PC-3 (cell line): Measurements from ENCODE around the gene ARNT2. TPM values are rescaled to one million over a fixed set of nuclear protein-coding genes. Genes with fewer than 3 reads are reported as not detected.

Source experiments
- ATAC-seq: fragments of 200-7000 bp; cut with Tn5 transposase; 2 replicates; pipeline ENCODE4 v1.9.1; 2020; ENCODE audit warnings: mild to moderate bottlenecking, moderate library complexity
- BruUV-seq: library from RNA; stranded (reverse); fragments of 400-500 nt; replicated peaks from 2 replicates; lab custom pipeline; 2021; lab: Mats Ljungman, UMichigan
- CTCF ChIA-PET: fragments of 300-600 bp; sonication (Branson Sonifier 250); formaldehyde crosslinking; loops from one replicate; lab custom pipeline; 2022; ENCODE audit warnings: antibody characterized with exemption; lab: Charles Lee
- POLR2A ChIA-PET: fragments of 300-600 bp; sonication (Branson Sonifier 250); formaldehyde crosslinking; loops from one replicate; lab custom pipeline; 2022; ENCODE audit warnings: antibody characterized with exemption; ENCODE audit not compliant: unreplicated experiment; lab: Charles Lee
- DNase-seq: peaks from one replicate; pipeline ENCODE4 v3.0.0-alpha.2; 2015
- H2AFZ ChIP-seq: fragments of 300-600 bp; sonication (generic); 2 replicates; pipeline ENCODE4 v1.6.0; 2016; ENCODE audit warnings: antibody characterized with exemption, low read length
- H3F3A ChIP-seq: fragments of 300-600 bp; sonication (generic); one replicate; pipeline ENCODE4 v1.6.0; 2017; ENCODE audit warnings: antibody characterized with exemption, low read length, control low read depth, mild to moderate bottlenecking; ENCODE audit not compliant: unreplicated experiment
- H3K27ac ChIP-seq: fragments of 300-600 bp; sonication (generic); 2 replicates; pipeline ENCODE4 v1.5.1; 2016; ENCODE audit warnings: mild to moderate bottlenecking, low read length
- H3K27me3 ChIP-seq: fragments of 300-600 bp; sonication (generic); 2 replicates; pipeline ENCODE4 v1.6.1; 2016; ENCODE audit warnings: low read length, mixed read lengths
- H3K36me3 ChIP-seq: fragments of 300-600 bp; sonication (generic); 2 replicates; pipeline ENCODE4 v1.6.1; 2016; ENCODE audit warnings: low read depth, mixed run types, low read length, mixed read lengths
- H3K4me1 ChIP-seq: fragments of 300-600 bp; sonication (generic); 2 replicates; pipeline ENCODE4 v1.5.1; 2016; ENCODE audit warnings: low read length; ENCODE audit not compliant: insufficient read depth
- H3K4me2 ChIP-seq: fragments of 300-600 bp; sonication (generic); 2 replicates; pipeline ENCODE4 v1.6.0; 2016; ENCODE audit warnings: low read length
- H3K4me3 ChIP-seq: fragments of 300-600 bp; sonication (generic); 2 replicates; pipeline ENCODE4 v1.5.1; 2016; ENCODE audit warnings: mild to moderate bottlenecking, low read length, mixed read lengths
- H3K79me2 ChIP-seq: fragments of 300-600 bp; sonication (generic); 2 replicates; pipeline ENCODE4 v1.6.1; 2017; ENCODE audit warnings: low read length, mixed read lengths
- H3K9ac ChIP-seq: fragments of 300-600 bp; sonication (generic); 2 replicates; pipeline ENCODE4 v1.6.0; 2016; ENCODE audit warnings: mild to moderate bottlenecking, low read length
- H3K9me2 ChIP-seq: fragments of 300-600 bp; sonication (generic); replicated peaks from 2 replicates; pipeline ENCODE4 v1.6.1; 2016; ENCODE audit warnings: mixed run types, low read length, mixed read lengths
- H3K9me3 ChIP-seq: fragments of 300-600 bp; sonication (generic); 2 replicates; pipeline ENCODE4 v1.6.1; 2016; ENCODE audit warnings: low read length, mixed read lengths
- H4K20me1 ChIP-seq: fragments of 300-600 bp; sonication (generic); 2 replicates; pipeline ENCODE4 v1.6.1; 2016; ENCODE audit warnings: low read length, mixed read lengths
- CTCF ChIP-seq: fragments of 300-600 bp; sonication (generic); conservative IDR thresholded peaks from 2 replicates; pipeline ENCODE4 v1.5.1; 2017; ENCODE audit warnings: antibody characterized with exemption, low read depth, mild to moderate bottlenecking, low read length
- EZH2 ChIP-seq: fragments of 300-600 bp; sonication (generic); IDR thresholded peaks from one replicate; pipeline ENCODE4 v1.6.1; 2017; ENCODE audit warnings: antibody characterized with exemption, mild to moderate bottlenecking, low read length; ENCODE audit not compliant: unreplicated experiment
- EZH2phosphoT487 ChIP-seq: fragments of 300-600 bp; sonication (generic); IDR thresholded peaks from 2 replicates; pipeline ENCODE4 v1.6.1; 2018; ENCODE audit warnings: mild to moderate bottlenecking, antibody characterized with exemption, low read length, borderline replicate concordance
- intact Hi-C: fragments of 100-400 bp; cut with micrococcal nuclease; formaldehyde crosslinking; loops from 2 replicates; pipeline ENCODE4 v1.9.0; 2023
- total RNA-seq: library from RNA; depleted of rRNA; stranded (reverse); fragments of >200 nt; gene quantifications from 2 replicates; pipeline ENCODE4 v1.2.3, GENCODE V29; 2014

The ARNT2 gene
- total RNA-seq, 1 experiment from 2014 or later = 0.11 TPM

GRCh38 chr15:80594091-80594889, 190.1 kb downstream of the ARNT2 start:
- Histone ChIP-seq H3K4me3 (no peak overlapping the region), H3K79me2 (no peaks in the 10 kb centered on the region), H4K20me1 (no peaks in the 10 kb centered on the region), H3K9me2 (no peaks in the 10 kb centered on the region), H3K27me3 (no peaks in the 10 kb centered on the region), H3K36me3 (no peaks in the 10 kb centered on the region), H3K4me1 (peaks cover 40% of the 10 kb centered on the region), H3K4me2 (no peak overlapping the region), H3K27ac (no peak overlapping the region), H3K9ac (no peak overlapping the region), H3K9me3 (no peaks in the 10 kb centered on the region), H3F3A (no peaks in the 10 kb centered on the region), H2AFZ (no peak overlapping the region)
- ATAC-seq (no peak), DNase-seq (no peak)
- CTCF ChIA-PET = no interaction called here
- TF ChIP-seq EZH2 (no peak), EZH2phosphoT487 (no peak), CTCF (no peak)
- POLR2A ChIA-PET = no interaction called here
- BruUV-seq = no TSS peak
- intact Hi-C loops = loop anchor here (10.0 kb wide), 1 partner anchor 381 kb away; no protein-coding TSS in a partner anchor

- Histone ChIP-seq H3F3A (peaks cover 4% of the 10 kb centered on the region), H3K9ac (peak overlapping the region; percentile 57; the same call in 1 of the 2 replicates), H3K4me1 (peaks cover 41% of the 10 kb centered on the region), H3K36me3 (no peaks in the 10 kb centered on the region), H3K9me3 (no peaks in the 10 kb centered on the region), H3K4me2 (peak overlapping the region; percentile 38; the same call in 1 of the 2 replicates), H3K79me2 (no peaks in the 10 kb centered on the region), H3K9me2 (no peaks in the 10 kb centered on the region), H3K27ac (peak overlapping the region; percentile 91), H2AFZ (no peak overlapping the region), H3K4me3 (no peak overlapping the region), H3K27me3 (no peaks in the 10 kb centered on the region), H4K20me1 (no peaks in the 10 kb centered on the region)
- ChIA-PET CTCF (no interaction called here), POLR2A (no interaction called here)
- TF ChIP-seq EZH2phosphoT487 = no peak
- TF ChIP-seq CTCF = no peak
- no peak for TF ChIP-seq EZH2
- DNase-seq (peak; percentile 39), ATAC-seq (no peak)
- intact Hi-C loops = loop anchor here (10.0 kb wide), 1 partner anchor 379 kb away; no protein-coding TSS in a partner anchor
- no TSS peak for BruUV-seq
These were observed 191.2 kb downstream of the ARNT2 start for GRCh38 chr15:80595396-80595795.

- ChIA-PET POLR2A (no interaction called here), CTCF (interaction anchor here (0.7 to 0.9 kb wide), 2 partner anchors 29 to 180 kb away, joined by 3 read pairs; no protein-coding TSS in a partner anchor)
- Histone ChIP-seq H4K20me1 (no peaks in the 10 kb centered on the region), H2AFZ (no peak overlapping the region), H3K9ac (peak overlapping the region; percentile 57), H3K9me3 (no peaks in the 10 kb centered on the region), H3K27me3 (no peaks in the 10 kb centered on the region), H3K27ac (peak overlapping the region; percentile 91), H3F3A (peaks cover 4% of the 10 kb centered on the region), H3K36me3 (no peaks in the 10 kb centered on the region), H3K9me2 (no peaks in the 10 kb centered on the region), H3K4me1 (peaks cover 41% of the 10 kb centered on the region), H3K4me2 (peak overlapping the region; percentile 38), H3K79me2 (no peaks in the 10 kb centered on the region), H3K4me3 (no peak overlapping the region)
- ATAC-seq (peak; percentile 87), DNase-seq (peak; percentile 85)
- no TSS peak for BruUV-seq
- intact Hi-C loops = loop anchor here (10.0 kb wide), 1 partner anchor 378 kb away; no protein-coding TSS in a partner anchor
- no peak for TF ChIP-seq CTCF
These were observed 192.4 kb downstream of the ARNT2 start for GRCh38 chr15:80596521-80596976.
